ENCODE measurements around the gene IFNAR2.

GRCh38 chr21:33259428-33259827 lies 29.7 kb downstream of the IFNAR2 start:
- TF ChIP-seq POLR2A (IDR thresholded peaks at IDR 0.05) (no peak), CTCF (IDR thresholded peaks at IDR 0.05) (no peak), POLR2AphosphoS5 (IDR thresholded peaks at IDR 0.05) (no peak)
